BLaER1 treated with 17β-estradiol and CSF1 and Interleukin-3, amounts not matched to agents 10 nM and 100 nM (cell line): ENCODE results near the gene PID1.
A peak's percentile ranks its signal among the peaks of the same experiment; 100 is the strongest.

ENCODE experiments used
- H3K27ac ChIP-seq, 11 experiments: shearing (Covaris generic); formaldehyde crosslinking; 2 replicates each; pipeline ENCODE4 v1.8.1; 2022
- H3K27me3 ChIP-seq, 11 experiments: shearing (Covaris generic); formaldehyde crosslinking; 2 replicates each; pipeline ENCODE4 v1.8.1; 2022
- H3K36me3 ChIP-seq, 11 experiments: shearing (Covaris generic); formaldehyde crosslinking; 2 replicates each; pipeline ENCODE4 v1.8.1; 2022
- H3K4me1 ChIP-seq, 10 experiments: shearing (Covaris generic); formaldehyde crosslinking; 2 replicates each; pipeline ENCODE4 v1.8.1; 2022
- H3K4me2 ChIP-seq, 11 experiments: shearing (Covaris generic); formaldehyde crosslinking; 2 replicates each; pipeline ENCODE4 v1.8.1; 2022
- H3K4me3 ChIP-seq, 10 experiments: shearing (Covaris generic); formaldehyde crosslinking; 2 replicates each; pipeline ENCODE4 v1.8.1; 2022
- H3K9ac ChIP-seq, 11 experiments: shearing (Covaris generic); formaldehyde crosslinking; 2 replicates each; pipeline ENCODE4 v1.8.1; 2022
- H3K9me3 ChIP-seq, 11 experiments: shearing (Covaris generic); formaldehyde crosslinking; replicated peaks in 1 of 11; 2 replicates each; pipeline ENCODE4 v1.8.1; 2022
- H4K20me1 ChIP-seq, 11 experiments: shearing (Covaris generic); formaldehyde crosslinking; 2 replicates each; pipeline ENCODE4 v1.8.1; 2022
- Cebpa-rat ChIP-seq, 11 experiments: shearing (Covaris generic); IDR thresholded peaks; 2 replicates each; pipeline ENCODE4 v1.8.1; 2022

Gene PID1

DNA sequence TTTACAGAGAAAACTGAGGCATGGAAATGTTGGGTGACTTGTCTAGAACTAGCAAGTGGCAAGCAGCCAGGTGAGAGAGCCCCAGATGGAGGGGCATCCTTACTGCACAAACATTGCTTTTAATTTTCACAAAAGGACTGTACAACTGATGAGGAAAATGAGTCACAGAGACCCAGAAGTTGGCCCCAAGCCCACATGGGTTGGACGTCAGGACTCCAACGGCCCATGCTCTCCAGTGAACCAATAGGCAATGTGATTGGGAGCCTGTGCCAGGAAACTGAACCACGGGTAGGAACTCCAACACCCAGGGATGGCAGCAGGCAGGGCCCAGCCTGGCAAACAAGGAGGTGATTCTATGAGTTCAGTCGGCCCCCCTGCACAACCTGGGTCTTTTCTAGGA lies 50.8 kb downstream of the PID1 start:
- H3K9ac ChIP-seq: no peak overlapping the region
- H4K20me1 ChIP-seq: no peaks in the 10 kb centered on the region
- H3K4me2 ChIP-seq: no peak overlapping the region
- no peak overlapping the region for H3K27ac ChIP-seq
- peaks cover 0 to 35% (median 6%) of the 10 kb centered on the region in 11 experiments; a peak in 8 of 22 replicates for H3K9me3 ChIP-seq
- peaks cover 0 to 1% (median 0%) of the 10 kb centered on the region in 11 experiments; a peak in 1 of 22 replicates for H3K36me3 ChIP-seq
- no peak overlapping the region for H3K4me3 ChIP-seq
- H3K27me3 ChIP-seq: no peaks in the 10 kb centered on the region
- TF ChIP-seq Cebpa-rat (IDR thresholded peaks at IDR 0.05): no peak
- H3K4me1 ChIP-seq: no peaks in the 10 kb centered on the region

DNA sequence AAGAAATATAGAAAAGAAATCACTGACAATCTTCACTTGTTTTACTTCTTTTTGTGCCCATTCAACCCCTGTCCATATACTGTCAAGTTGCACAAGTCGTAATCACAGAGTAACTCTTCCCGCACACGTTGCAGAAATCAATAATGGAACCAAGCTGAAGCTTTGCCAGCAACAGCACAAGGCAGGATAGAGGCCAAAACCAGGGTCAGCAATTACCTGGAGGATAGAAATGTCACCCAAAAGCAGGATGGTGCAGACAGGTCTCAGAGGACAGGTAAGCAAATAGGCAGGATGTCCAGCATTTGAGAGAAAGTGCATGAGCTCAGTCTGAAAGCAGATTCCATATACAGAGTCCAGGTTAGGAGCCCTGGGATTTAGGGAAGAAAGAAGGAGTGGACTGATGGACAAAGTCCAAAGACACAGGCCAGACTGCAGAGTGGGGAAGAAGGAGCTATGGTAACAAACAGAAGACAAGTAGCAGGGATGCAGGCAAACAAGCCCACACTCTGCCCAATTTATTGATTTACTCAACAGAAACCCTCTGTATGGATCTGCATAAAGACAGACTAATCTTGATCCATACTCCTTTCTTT lies 52.7 kb downstream of the PID1 start:
- Histone ChIP-seq H3K27me3 (no peaks in the 10 kb centered on the region), H3K4me3 (no peak overlapping the region), H3K27ac (no peak overlapping the region), H3K4me1 (no peaks in the 10 kb centered on the region), H3K9me3 (peaks cover 0 to 28% (median 6%) of the 10 kb centered on the region in 11 experiments; a peak in 8 of 22 replicates), H3K9ac (no peak overlapping the region), H3K36me3 (no peaks in the 10 kb centered on the region), H4K20me1 (no peaks in the 10 kb centered on the region), H3K4me2 (no peak overlapping the region)
- TF ChIP-seq Cebpa-rat (IDR thresholded peaks at IDR 0.05): no peak

DNA sequence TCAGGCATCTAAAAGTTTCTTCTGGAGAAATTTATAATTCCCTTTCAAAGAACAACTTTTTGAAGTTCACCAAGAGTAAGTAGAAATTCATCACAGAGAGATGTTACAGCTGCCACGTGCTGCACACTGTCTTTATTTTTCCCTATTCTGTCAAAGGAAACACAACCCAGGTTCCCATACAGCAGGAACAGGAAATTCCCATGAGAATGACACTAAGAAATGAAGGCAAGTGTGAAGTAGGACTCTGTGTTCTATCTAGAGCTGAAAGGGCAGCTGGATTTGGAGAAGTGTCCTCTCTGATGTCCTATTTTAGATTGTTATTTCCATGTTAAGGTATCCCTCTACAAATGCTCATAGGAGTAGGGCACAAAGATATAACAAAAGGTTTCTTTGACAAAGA lies 58.8 kb downstream of the PID1 start:
- no peak for TF ChIP-seq Cebpa-rat (IDR thresholded peaks at IDR 0.05)
- no peak overlapping the region for H3K4me3 ChIP-seq
- H3K9ac ChIP-seq: no peak overlapping the region
- peaks cover 0 to 22% (median 0%) of the 10 kb centered on the region in 11 experiments; a peak in 6 of 22 replicates for H3K9me3 ChIP-seq
- no peaks in the 10 kb centered on the region for H4K20me1 ChIP-seq
- H3K27me3 ChIP-seq: no peaks in the 10 kb centered on the region
- H3K4me2 ChIP-seq: no peak overlapping the region
- no peak overlapping the region for H3K27ac ChIP-seq
- no peaks in the 10 kb centered on the region; a peak in 1 of 22 replicates for H3K36me3 ChIP-seq
- H3K4me1 ChIP-seq: no peaks in the 10 kb centered on the region

DNA sequence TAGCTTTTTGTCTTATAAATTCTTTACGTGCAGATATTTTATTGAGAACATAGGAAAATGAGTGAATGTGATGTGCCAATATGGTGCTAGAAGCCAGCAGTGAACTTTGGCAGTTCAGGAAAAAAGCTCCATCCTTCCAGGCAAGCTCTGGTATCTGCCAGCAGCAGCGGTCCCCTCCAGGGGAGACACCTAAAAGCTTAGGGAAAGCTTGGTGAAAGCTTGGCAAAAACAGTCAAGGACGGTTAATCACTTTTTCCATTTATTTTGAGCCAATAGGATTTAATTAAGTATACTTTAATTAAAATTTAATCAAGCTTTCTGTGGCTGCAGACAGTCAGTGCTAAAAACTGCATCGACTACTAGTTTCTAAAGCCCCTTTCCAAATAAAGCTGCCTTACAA lies 60.4 kb downstream of the PID1 start:
- Histone ChIP-seq H3K27ac (no peak overlapping the region), H3K27me3 (no peaks in the 10 kb centered on the region), H3K4me1 (no peaks in the 10 kb centered on the region), H3K4me3 (no peak overlapping the region), H3K4me2 (no peak overlapping the region), H3K36me3 (no peaks in the 10 kb centered on the region; a peak in 1 of 22 replicates), H4K20me1 (no peaks in the 10 kb centered on the region), H3K9ac (no peak overlapping the region), H3K9me3 (peaks cover 0 to 22% (median 0%) of the 10 kb centered on the region in 11 experiments; a peak in 6 of 22 replicates)
- no peak for TF ChIP-seq Cebpa-rat (IDR thresholded peaks at IDR 0.05)

DNA sequence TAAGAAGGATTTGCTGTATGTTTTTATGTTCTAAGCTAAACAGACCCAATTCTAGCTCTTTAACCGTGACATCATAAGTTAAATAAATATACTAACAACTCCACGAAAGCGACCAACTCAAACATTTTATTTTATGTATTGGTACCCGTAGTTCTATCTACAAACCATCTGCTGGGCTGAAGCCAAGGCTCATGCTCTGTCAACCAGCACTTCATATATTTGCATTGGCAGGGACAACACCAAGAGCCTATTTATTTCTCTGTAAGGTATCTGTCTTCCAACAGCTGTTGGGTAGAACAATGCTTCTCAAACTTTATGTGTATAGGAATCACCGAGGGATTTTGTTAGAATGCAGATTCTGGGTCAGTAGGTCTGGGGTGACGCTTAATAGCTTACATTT lies 64.5 kb downstream of the PID1 start:
- Histone ChIP-seq H3K4me1 (0 out of 20 replicates have a peak, but pooled peaks cover 0 to 4% (median 0%) of the 10 kb centered on the region in 10 experiments), H3K9me3 (peaks cover 0 to 22% (median 0%) of the 10 kb centered on the region in 11 experiments; a peak in 6 of 22 replicates), H3K36me3 (no peaks in the 10 kb centered on the region; a peak in 1 of 22 replicates), H4K20me1 (no peaks in the 10 kb centered on the region), H3K27ac (no peak overlapping the region), H3K27me3 (no peaks in the 10 kb centered on the region), H3K4me3 (no peak overlapping the region), H3K4me2 (no peak overlapping the region), H3K9ac (no peak overlapping the region)
- no peak for TF ChIP-seq Cebpa-rat (IDR thresholded peaks at IDR 0.05)

DNA sequence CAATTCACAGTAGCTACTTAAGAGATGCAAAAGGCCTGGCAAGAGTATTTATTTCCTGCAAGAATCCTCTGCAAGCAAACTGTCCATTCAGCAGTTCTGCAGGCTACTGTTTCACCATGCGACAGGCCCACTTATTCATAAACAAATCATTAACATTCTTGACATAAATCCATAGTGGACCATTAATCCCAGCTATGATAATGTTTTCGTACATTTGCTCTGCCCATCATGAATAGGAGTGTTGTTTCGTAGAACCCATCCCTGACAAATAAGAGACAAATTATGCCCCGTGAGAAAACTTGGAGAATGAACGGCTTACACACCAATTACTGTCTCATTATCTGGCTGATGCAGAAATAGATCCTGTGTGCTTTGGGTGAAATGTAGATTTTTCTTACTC lies 65.4 kb downstream of the PID1 start:
- TF ChIP-seq Cebpa-rat (IDR thresholded peaks at IDR 0.05): no peak
- no peaks in the 10 kb centered on the region for H3K27me3 ChIP-seq
- H4K20me1 ChIP-seq: no peaks in the 10 kb centered on the region
- H3K4me2 ChIP-seq: no peak overlapping the region
- H3K9ac ChIP-seq: no peak overlapping the region
- peaks cover 0 to 22% (median 0%) of the 10 kb centered on the region in 11 experiments; a peak in 6 of 22 replicates for H3K9me3 ChIP-seq
- H3K36me3 ChIP-seq: no peaks in the 10 kb centered on the region; a peak in 1 of 22 replicates
- 0 out of 20 replicates have a peak, but pooled peaks cover 0 to 7% (median 0%) of the 10 kb centered on the region in 10 experiments for H3K4me1 ChIP-seq
- no peak overlapping the region for H3K27ac ChIP-seq
- H3K4me3 ChIP-seq: no peak overlapping the region

DNA sequence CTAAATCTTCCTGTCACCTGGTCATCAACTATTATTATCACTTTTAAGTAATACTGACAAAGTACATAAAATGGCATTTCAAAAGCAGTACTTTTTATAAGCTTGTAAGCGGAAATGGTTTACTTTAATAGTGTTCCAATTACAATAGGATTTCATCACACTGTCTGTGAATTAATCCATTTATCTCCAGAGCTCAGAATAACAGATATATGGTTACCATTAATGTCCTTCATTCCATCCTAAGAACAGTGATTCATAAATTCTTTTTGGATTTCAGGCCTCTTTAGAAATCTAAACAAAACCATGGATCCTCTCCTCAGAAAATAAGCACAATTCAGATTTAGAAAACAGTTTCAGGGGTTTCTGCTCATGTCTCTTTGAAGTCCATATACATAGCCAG lies 68.4 kb downstream of the PID1 start:
- no peaks in the 10 kb centered on the region for H3K36me3 ChIP-seq
- no peak overlapping the region for H3K4me2 ChIP-seq
- no peaks in the 10 kb centered on the region for H3K27me3 ChIP-seq
- no peak overlapping the region for H3K4me3 ChIP-seq
- no peak for TF ChIP-seq Cebpa-rat (IDR thresholded peaks at IDR 0.05)
- 0 out of 20 replicates have a peak, but pooled peaks cover 0 to 7% (median 0%) of the 10 kb centered on the region in 10 experiments for H3K4me1 ChIP-seq
- H4K20me1 ChIP-seq: no peaks in the 10 kb centered on the region
- no peak overlapping the region for H3K27ac ChIP-seq
- H3K9ac ChIP-seq: no peak overlapping the region
- no peaks in the 10 kb centered on the region for H3K9me3 ChIP-seq

DNA sequence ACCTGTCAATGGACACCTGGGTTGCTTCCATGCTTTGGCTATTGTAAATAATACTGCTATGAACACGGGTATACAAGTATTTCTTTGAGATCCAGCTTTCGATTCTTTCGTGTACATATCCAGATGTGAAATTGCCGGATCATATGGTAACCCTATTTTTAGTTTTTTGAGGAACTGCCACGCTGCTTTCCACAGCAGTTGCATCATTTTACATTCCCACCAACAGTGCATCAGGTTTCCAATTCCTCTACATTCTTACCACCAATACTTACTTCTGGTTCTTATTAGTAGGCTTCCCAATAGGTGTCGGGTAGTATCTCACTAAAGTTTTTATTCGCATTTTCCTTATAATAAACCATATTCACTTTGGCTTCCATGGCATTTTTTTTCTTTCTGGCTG lies 69.6 kb downstream of the PID1 start:
- no peak overlapping the region for H3K4me3 ChIP-seq

DNA sequence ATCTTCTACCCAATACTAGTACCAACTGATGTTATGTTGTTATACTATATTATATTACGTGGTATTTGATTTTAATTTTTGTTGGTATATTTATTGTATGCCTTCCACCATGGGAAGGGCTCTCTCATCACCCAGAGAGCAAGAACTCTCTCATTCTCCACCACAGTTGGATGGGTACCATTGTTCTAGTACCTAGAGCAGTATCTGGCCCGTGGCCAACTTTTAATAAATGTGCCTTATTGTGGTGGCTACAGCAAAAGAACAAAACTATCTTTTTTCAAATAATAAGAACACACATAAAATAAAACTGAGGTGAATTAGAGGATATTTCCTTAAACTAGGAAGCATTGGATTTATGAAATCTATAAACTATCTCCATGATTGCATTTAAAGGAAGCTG lies 71.8 kb downstream of the PID1 start:
- Histone ChIP-seq H3K27me3 (no peaks in the 10 kb centered on the region), H3K4me3 (no peak overlapping the region), H3K9me3 (no peaks in the 10 kb centered on the region), H3K4me2 (no peak overlapping the region), H3K36me3 (no peaks in the 10 kb centered on the region), H3K4me1 (0 out of 20 replicates have a peak, but pooled peaks cover 0 to 7% (median 0%) of the 10 kb centered on the region in 10 experiments), H3K9ac (no peak overlapping the region), H3K27ac (no peak overlapping the region), H4K20me1 (no peaks in the 10 kb centered on the region)
- TF ChIP-seq Cebpa-rat (IDR thresholded peaks at IDR 0.05): no peak

More for the DNA sequence above, 69.6 kb downstream of the PID1 start:
- Histone ChIP-seq H3K4me2 (peak overlapping the region in 2 of 11 experiments; percentile 8 to 15; a peak in 3 of 22 replicates), H3K4me1 (0 out of 20 replicates have a peak, but pooled peaks cover 0 to 7% (median 0%) of the 10 kb centered on the region in 10 experiments), H4K20me1 (no peaks in the 10 kb centered on the region), H3K27me3 (no peaks in the 10 kb centered on the region), H3K9me3 (no peaks in the 10 kb centered on the region), H3K9ac (no peak overlapping the region), H3K27ac (no peak overlapping the region), H3K36me3 (no peaks in the 10 kb centered on the region)
- TF ChIP-seq Cebpa-rat (IDR thresholded peaks at IDR 0.05): no peak

DNA sequence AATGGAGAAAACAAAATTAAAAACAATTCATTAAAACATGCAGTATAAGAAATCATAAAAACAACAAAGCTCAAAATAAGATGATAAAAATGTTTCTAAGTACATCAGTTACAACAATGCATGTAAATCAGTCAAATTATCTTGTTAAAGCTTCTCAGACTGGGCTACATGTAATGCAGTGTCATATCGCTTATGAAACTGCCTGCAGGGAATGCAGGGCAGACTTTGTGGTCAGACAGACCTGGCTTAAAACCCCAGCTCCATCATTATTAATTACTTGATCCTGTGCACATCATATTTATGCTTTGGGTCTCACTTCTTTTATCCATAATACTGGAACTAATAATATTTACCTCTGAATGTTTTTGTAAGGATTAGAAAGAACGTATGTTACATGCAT lies 74.6 kb downstream of the PID1 start:
- Histone ChIP-seq H3K4me2 (no peak overlapping the region), H3K4me3 (no peak overlapping the region), H3K36me3 (no peaks in the 10 kb centered on the region), H3K27me3 (no peaks in the 10 kb centered on the region), H3K9me3 (no peaks in the 10 kb centered on the region), H3K27ac (no peak overlapping the region), H3K9ac (no peak overlapping the region), H3K4me1 (0 out of 20 replicates have a peak, but pooled peaks cover 0 to 2% (median 0%) of the 10 kb centered on the region in 10 experiments), H4K20me1 (no peaks in the 10 kb centered on the region)
- TF ChIP-seq Cebpa-rat (IDR thresholded peaks at IDR 0.05): no peak
